Endothelial cell of umbilical vein (primary cell): ENCODE measurements around the gene COL23A1.

Experiments
- CTCF ChIP-seq, 2 donors: IDR thresholded peaks; 1 replicate in 1 of 2; 2 replicates in 1 of 2; pipeline ENCODE4 v1.5.1; 2011; ENCODE audit warnings: low read length in 2 of 2, mild to moderate bottlenecking in 2 of 2, moderate library complexity in 2 of 2, control low read depth in 1 of 2, inconsistent platforms in 1 of 2, low read depth in 1 of 2; ENCODE audit not compliant: insufficient read depth in 1 of 2; ENCODE audit errors: extremely low read depth in 1 of 2
- EZH2 ChIP-seq: IDR thresholded peaks from 2 replicates; pipeline ENCODE4 v1.6.1; 2012; ENCODE audit warnings: borderline replicate concordance, low read depth, mild to moderate bottlenecking, moderate library complexity, low read length, inconsistent platforms; ENCODE audit not compliant: severe bottlenecking
- FOS ChIP-seq: IDR thresholded peaks from 2 replicates; pipeline ENCODE4 v1.6.1; 2011; ENCODE audit warnings: mild to moderate bottlenecking, low read length, moderate library complexity, borderline replicate concordance; ENCODE audit not compliant: insufficient read depth
- GATA2 ChIP-seq: IDR thresholded peaks from 2 replicates; pipeline ENCODE4 v1.7.0; 2011; ENCODE audit warnings: low read depth, mild to moderate bottlenecking, moderate library complexity, mixed read lengths, low read length; ENCODE audit not compliant: insufficient read length, insufficient read depth
- JUN ChIP-seq: IDR thresholded peaks from 2 replicates; pipeline ENCODE4 v1.6.1; 2011; ENCODE audit warnings: borderline replicate concordance, low read depth; ENCODE audit not compliant: insufficient read length, insufficient read depth
- MAX ChIP-seq: IDR thresholded peaks from 2 replicates; pipeline ENCODE4 v1.6.1; 2011; ENCODE audit not compliant: insufficient read depth, insufficient read length
- MYC ChIP-seq: IDR thresholded peaks from one replicate; pipeline ENCODE4 v1.6.1; 2011; ENCODE audit warnings: mild to moderate bottlenecking, low read depth, low read length
- POLR2A ChIP-seq: IDR thresholded peaks from 2 replicates; pipeline ENCODE4 v1.6.1; 2012; ENCODE audit warnings: low read depth, mild to moderate bottlenecking, control low read depth, low read length
- POLR2AphosphoS5 ChIP-seq: IDR thresholded peaks from 2 replicates; pipeline ENCODE4 v1.6.1; 2012; ENCODE audit warnings: low read depth, mild to moderate bottlenecking, control low read depth, low read length, moderate library complexity; ENCODE audit not compliant: insufficient read depth

GRCh38 chr5:178370102-178370501 is 220.1 kb downstream of the COL23A1 start:
- TF ChIP-seq CTCF (IDR thresholded peaks at IDR 0.05; ENCODE audit: extremely low read depth in 1 of 2, insufficient read depth in 1 of 2, low read depth in 1 of 2, low read length in 2 of 2) (no peak), POLR2AphosphoS5 (no peak), POLR2A (no peak), EZH2 (no peak), GATA2 (no peak), MYC (no peak), FOS (no peak), JUN (no peak), MAX (no peak)
